22Rv1 (cell line): ENCODE measurements around the gene FKBP5.

Experiments
- CTCF ChIP-seq: fragments of 450-650 bp; IDR thresholded peaks from 2 replicates; pipeline ENCODE4 v1.5.1; 2017; ENCODE audit warnings: mild to moderate bottlenecking
- ZFX ChIP-seq: fragments of 450-650 bp; IDR thresholded peaks from 2 replicates; pipeline ENCODE4 v1.6.1; 2017; ENCODE audit warnings: antibody characterized with exemption, borderline replicate concordance

- TF ChIP-seq CTCF (no peak), ZFX (no peak)
Measured at GRCh38 chr6:35547676-35548075, 141.0 kb downstream of the FKBP5 start.
